GM10266 (cell line): Measurements from ENCODE around the gene ADAMTS4.

Experiments used
- DNase-seq: peaks from one replicate; pipeline ENCODE4 v3.0.0; 2012; ENCODE audit errors: extremely low spot score
- TF ChIP-seq, protein P1 (sequence below): IDR thresholded peaks from 2 replicates; pipeline ENCODE4 v1.5.1; 2012; ENCODE audit warnings: mild to moderate bottlenecking, low read depth; ENCODE audit not compliant: control insufficient read depth, insufficient read depth; ENCODE audit errors: missing control alignments

Gene ADAMTS4

DNA sequence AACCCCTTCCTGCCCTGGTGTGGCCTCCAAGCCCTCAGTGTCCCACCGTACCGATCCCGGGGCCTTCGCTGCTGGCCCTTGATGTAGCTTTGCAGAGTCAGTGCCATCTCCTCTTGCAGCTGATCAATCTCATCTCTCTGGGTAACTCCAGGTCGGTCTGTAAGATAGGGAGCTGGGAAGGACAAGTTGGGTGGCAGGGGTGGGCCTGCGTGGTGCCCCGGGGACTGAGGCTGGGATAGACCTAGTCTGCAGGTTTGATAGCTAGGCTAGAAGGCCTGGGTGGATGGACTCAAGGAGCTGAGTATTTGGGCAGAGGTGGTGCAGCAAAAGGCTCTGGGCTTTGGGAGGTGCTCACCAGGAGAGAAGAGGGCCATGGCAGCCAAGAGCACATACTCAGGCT lies 31.9 kb upstream of the ADAMTS4 start:
- no peak for DNase-seq
- TF ChIP-seq, protein P1, sequence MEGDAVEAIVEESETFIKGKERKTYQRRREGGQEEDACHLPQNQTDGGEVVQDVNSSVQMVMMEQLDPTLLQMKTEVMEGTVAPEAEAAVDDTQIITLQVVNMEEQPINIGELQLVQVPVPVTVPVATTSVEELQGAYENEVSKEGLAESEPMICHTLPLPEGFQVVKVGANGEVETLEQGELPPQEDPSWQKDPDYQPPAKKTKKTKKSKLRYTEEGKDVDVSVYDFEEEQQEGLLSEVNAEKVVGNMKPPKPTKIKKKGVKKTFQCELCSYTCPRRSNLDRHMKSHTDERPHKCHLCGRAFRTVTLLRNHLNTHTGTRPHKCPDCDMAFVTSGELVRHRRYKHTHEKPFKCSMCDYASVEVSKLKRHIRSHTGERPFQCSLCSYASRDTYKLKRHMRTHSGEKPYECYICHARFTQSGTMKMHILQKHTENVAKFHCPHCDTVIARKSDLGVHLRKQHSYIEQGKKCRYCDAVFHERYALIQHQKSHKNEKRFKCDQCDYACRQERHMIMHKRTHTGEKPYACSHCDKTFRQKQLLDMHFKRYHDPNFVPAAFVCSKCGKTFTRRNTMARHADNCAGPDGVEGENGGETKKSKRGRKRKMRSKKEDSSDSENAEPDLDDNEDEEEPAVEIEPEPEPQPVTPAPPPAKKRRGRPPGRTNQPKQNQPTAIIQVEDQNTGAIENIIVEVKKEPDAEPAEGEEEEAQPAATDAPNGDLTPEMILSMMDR: no peak

DNA sequence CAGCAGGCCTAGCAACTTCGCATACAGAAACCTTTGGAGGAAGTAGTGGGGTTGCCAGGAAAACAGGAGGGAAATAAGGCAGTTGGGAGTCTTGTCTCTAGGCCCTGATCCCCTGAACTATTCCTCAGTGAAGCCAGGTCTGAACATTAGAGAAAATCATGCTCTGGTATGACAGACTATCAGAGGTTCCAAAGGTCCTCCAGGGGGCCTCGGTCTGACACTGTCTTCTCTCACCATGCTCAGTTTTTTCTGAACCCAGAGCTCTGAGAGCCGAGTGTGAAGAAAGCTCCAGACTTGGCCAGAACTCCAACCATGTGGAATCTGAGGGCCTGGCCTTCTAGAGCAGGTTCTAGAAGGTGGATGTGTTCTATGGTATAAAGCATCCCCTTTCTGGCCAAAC lies 31.0 kb upstream of the ADAMTS4 start:
- no peak for DNase-seq
- TF ChIP-seq, protein P1: no peak

DNA sequence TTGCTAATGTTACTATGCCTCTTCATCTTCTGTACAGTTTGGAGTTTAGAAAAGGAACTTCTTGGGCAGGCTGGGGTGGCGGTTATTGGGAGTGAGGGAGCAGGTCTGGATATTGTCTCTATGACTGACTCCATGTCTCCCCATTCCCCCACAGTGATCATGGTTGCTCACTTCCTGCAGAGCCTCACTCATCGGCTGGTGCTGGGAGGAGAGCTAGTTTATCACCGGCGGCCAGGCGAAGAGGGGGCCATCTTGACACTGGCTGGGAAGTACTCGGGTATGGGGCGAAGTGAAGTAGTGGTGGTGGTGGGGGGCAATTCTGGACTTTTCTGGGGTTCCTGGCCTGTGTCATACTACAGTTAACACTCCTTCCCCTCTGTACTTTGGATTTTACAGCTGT lies 29.2 kb upstream of the ADAMTS4 start:
- TF ChIP-seq, protein P1: no peak
- no peak for DNase-seq

DNA sequence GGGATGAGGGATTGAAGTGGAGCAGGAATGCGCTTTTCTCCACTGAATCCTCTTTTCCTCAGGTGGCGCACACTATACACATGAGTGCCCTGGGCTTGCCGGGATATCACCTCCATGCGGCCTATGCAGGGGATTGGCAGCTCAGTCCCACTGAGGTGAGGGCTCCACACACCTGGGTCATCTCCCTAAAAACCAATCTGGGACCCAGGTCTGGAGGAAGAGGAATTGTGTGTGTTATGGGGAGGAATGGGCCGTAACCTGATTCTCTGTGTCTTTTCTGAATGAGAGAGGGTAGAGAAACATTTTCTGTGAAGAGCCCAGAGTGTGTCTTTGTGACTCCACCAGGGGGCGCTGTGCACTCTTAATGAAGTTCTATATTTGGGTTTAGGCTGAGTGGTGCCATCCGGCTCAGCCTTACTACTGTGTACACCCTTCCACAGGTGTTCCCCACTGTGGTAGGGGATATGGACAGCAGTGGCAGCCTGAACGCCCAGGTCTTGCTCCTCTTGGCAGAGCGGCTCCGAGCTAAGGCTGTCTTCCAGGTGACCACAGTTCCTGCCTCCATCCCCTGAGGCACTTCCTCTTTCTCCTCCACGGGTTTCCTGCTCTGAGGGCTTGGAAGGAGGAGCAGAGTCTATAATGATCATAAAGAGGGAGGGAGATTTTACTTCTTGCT lies 28.5 kb upstream of the ADAMTS4 start:
- TF ChIP-seq, protein P1: peak; percentile 82
- DNase-seq: peak; percentile 77

DNA sequence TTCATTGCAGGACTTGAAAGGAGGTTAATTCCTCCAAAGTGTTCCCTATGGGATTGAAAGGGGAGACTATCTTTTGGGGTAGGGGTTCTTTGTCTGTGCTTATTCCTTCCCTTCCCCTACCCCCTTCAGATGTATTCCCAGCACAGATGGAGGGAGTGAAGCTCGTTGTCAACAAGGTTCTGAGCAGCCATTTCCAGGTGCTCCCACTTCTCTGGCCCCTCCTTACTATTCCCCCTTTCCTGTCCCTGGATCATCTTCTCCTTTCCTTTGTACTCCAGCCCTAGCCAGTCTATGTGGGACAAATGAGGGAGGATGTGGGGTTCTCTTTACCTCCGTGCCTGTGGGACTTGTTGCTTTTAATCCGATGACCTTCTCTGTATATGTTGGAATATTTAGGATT lies 27.9 kb upstream of the ADAMTS4 start:
- TF ChIP-seq, protein P1: no peak
- DNase-seq: no peak

DNA sequence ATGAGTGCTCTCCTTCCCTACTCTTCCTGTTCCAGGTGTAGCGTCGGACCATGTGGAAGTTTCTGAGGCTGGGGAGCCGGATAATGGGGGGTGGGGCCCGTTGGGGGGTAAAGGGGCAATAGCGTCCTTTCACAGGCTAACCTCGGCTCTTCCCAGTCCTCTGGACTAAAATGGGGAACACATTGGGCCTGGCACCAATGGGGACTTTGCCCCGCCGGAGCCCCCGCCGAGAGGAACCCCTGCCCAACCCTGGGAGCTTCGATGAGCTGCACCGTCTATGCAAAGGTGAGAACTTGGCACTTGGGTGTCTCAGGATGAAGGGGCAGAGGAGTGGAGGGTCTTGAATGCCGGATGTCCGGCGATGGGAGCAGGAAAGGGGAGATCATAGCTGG lies 27.5 kb upstream of the ADAMTS4 start:
- TF ChIP-seq, protein P1: no peak
- DNase-seq: no peak

DNA sequence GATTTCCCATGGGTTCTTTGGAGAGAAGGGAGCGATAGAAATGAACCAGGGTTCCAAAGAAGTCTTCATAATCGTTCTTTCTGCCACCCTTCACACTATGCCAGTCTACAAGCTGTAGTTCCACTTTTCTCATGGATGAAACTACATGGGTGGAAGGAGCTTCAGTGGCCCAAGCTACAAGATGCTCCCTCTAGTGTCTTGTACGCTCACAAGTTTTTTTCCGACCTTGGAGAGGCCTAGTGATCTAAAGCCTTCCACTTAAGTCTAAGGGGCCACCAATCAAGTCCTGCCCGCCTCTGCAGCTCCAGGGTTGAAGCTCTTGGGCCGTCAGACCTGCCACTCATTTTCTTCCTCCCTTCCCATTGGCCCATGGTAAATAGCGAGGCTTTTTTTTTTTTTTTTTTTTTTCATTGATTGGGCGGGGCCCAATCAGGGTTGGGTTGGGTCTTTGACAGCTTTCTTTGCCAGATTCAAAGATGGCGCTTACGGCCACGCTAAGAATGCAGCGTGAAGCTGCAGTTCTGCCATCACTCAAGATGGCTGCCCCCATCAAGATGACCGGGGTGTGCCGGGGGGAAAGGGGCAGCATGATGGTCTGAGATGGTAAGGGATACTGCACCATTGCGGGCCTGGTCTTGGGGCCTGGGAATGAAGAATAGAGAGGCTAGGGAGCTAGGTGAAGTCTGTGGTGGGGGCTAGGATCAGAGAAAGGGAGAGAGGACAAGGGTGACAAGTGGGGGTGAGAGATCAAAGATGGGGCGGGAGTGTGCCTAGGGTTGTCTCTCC lies 26.9 kb upstream of the ADAMTS4 start, which contains the start of gene TOMM40L:
TSS of gene TOMM40L (plus strand) at position 527 of the 786 bp plus-strand sequence. CDS start 430 bp downstream, outside the sequence.
- TF ChIP-seq, protein P1: peak; percentile 71
- DNase-seq: peak; percentile 92
